8988T (cell line): ENCODE results near the gene MRPL41.
A peak's percentile ranks its signal among the peaks of the same experiment; 100 is the strongest.
"Not testable (repeated sequence)": the region's sequence is repeated elsewhere in the genome, so short reads cannot be mapped to it uniquely, and the experiment has no call there.

Experiments used
- DNase-seq: peaks from one replicate; pipeline ENCODE4 v3.0.0; 2011

The MRPL41 gene

GRCh38 chr9:137551264-137552021 is at the start of gene MRPL41:
Gene MRPL41, plus strand, starts transcription at chr9:137551879. Its CDS starts 203 bp downstream, at chr9:137552082.
- DNase-seq, result peak; percentile 99

DNA sequence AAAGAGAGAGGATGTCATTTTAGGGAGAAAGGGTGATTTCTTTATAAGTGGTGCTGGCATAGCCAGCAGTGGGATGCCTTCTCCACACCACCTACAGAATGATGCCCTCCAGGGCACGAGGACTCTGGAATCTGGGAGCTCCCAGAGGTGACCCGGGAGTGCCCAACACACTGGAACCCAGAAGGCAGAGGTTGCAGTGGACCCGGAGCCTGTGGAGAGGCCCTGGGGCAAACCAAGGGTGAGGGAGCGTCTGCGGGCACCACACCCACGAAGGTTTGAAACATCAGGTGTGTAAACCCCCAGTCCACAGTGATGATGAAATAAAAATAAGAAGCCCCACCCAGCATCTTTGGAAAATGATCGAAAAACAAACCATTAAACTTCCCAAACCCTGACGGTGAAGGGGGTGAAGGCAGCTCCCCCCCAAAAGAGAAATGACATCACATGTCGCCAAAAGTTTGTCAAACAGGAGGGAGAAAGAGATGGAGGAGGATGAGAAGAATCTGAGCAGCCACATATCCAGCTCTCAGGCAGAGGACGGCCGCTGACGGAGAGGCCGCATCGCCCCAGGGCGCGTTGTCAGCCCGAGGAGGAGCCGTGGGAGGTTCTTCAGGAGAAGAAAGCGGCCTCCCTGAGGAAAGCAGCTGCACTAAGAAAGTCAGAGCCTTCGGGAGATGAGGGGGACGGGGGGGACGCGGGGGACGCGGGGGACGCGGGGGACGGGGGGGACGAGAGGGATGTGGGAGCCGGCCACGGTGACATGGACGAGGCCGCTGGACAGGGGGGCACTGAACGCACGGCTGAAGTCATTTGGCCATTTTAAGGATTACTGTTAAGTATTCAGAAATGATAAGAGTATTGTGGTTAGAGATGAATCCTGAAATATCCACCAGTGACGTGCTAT is 49.4 kb upstream of the MRPL41 start:
- peak; percentile 79 for DNase-seq

- DNase-seq, result no peak
Observed at GRCh38 chr9:137504432-137504777, 47.3 kb upstream of the MRPL41 start.

DNA sequence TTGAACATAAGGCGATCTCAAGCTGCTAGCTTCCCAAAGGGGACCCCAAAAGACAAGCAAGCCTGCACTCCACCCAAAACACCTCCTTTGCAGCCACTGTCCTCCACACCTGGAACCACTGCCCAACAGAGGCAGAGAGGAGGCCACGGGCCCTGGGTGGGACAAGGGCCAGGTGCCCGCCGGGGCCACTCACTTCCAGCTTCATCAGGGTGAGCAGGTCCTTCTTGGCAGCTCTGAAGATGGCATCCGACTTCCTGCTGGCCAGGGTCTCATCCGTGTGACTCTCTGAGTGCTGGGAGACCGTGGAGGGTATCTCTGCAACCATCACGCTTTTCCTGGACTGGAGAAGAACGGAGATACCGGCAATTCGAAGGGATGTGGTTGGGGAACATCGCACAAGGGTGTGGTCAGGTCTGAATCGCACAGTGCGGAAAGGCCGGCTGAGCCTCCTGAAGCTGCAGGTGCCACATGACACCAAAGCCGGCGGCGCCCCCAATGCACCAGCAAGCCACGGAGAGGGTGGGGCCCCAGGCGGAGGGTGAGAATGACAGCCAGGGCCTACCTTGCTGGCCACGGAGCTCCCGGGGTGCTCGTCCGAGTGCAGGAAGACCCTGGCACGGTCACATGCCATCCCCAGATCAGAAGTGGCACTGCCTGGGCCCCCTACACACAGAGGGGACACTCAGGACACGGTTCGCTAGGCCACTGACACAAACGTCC is 46.1 kb upstream of the MRPL41 start:
- peak; percentile 14 for DNase-seq

GRCh38 chr9:137506274-137506673 is 45.4 kb upstream of the MRPL41 start:
- DNase-seq, result peak; percentile 2

- DNase-seq, result no peak
Observed at GRCh38 chr9:137506702-137507171, 44.9 kb upstream of the MRPL41 start.

DNA sequence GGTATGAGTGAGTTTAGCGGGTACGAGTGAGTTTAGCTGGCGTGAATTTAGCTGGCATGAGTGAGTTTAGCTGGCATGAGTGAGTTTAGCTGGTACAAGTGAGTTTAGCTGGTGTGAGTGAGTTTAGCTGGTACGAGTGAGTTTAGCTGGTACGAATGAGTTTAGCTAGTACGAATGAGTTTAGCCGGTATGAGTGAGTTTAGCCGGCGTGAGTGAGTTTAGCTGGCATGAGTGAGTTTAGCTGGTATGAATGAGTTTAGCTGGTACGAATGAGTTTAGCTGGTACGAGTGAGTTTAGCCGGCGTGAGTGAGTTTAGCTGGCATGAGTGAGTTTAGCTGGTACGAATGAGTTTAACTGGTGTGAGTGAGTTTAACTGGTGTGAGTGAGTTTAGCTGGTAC is 42.5 kb upstream of the MRPL41 start:
- no peak for DNase-seq

DNA sequence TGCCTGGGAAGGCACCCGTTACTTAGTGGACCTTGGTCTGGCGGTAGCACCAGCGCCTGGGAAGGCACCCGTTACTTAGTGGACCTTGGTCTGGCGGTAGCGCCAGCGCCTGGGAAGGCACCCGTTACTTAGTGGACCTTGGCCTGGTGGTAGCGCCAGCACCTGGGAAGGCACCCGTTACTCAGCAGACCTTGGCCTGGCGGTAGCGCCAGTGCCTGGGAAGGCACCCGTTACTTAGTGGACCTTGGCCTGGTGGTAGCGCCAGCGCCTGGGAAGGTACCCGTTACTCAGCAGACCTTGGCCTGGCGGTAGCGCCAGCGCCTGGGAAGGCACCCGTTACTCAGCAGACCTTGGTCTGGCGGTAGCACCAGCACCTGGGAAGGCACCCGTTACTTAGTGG is 40.6 kb upstream of the MRPL41 start:
- not testable (repeated sequence) for DNase-seq

- peak; percentile 1 for DNase-seq
Observed at GRCh38 chr9:137511758-137512463, 39.8 kb upstream of the MRPL41 start.

GRCh38 chr9:137513136-137513535 is 38.5 kb upstream of the MRPL41 start:
- DNase-seq, result not testable (repeated sequence)

GRCh38 chr9:137513801-137514570 is 37.7 kb upstream of the MRPL41 start:
- DNase-seq, result peak; percentile 53

- no peak for DNase-seq
Observed at GRCh38 chr9:137514691-137515337, 36.9 kb upstream of the MRPL41 start.

DNA sequence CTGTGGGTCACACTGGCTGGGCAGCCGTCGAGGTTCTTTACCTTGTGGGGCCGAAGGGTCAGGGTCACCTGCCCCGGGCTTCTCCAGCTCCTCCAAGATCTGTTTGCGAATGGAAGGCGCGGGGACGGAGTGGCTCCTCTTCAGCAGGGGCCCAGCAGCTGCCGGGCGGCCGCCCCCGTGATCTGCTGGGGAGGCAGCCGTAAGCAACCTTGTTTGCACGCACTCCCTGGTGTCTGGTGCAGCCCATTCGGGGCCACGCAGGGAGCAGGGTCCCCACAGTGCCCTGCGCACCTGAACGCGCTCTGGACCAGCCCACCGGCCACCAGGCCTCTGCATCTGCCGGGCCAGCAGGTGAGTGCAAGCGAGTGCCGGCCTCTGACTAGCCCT is 36.3 kb upstream of the MRPL41 start:
- DNase-seq, result peak; percentile 8

GRCh38 chr9:137516144-137516917 is 35.3 kb upstream of the MRPL41 start:
- DNase-seq, result no peak

GRCh38 chr9:137518661-137519459 is 32.8 kb upstream of the MRPL41 start:
- not testable (repeated sequence) for DNase-seq

DNA sequence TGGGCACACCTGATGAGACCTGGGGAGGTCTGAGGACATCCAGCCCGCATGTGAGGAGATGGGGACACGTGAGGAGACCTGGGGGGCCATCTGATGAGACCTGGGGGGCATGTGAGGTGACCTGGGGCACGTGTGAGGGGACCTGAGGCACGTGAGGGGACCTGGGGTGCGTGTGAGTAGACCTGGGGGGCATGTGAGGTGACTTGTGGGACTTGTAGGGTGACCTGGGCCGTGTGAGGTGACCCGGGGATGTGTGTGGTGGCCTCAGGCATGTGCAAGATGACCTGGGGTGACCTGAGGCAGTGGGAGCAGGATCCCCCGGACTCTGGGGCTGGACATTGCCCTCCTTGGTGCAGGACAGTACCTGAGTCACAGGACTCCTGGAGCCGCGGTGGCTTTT is 32.1 kb upstream of the MRPL41 start:
- no peak for DNase-seq

GRCh38 chr9:137520614-137521404 is 30.9 kb upstream of the MRPL41 start:
- no peak for DNase-seq

DNA sequence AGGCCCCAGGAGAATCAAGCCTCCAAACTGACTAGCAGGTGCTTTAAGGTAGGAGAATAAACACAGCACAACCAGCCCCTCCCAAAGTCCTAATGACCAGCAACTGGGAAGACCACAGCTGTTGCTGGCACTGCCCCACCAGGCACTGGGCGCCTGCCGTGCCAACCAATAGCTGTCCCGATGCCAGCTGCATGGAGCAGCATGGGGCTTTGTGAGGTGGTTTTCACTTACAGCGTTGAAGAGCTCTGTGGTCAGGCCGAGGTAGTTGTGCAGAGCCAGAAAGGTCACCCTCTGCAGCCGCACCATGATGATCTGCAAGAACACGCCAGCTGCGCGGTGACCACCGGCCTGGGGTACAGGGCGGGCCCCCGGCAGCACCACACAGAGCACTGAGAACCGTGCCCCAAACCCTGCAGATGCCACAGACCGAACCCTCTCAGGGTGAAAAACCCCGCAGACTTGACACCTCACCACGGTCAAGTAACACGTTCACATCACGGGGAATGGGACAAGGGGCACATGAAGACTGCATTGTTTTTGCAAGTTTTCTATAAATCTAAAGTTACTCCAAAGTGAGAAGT is 30.2 kb upstream of the MRPL41 start:
- DNase-seq, result no peak
